Measurements from ENCODE around the gene KCNQ1. TPM values are rescaled to one million over a fixed set of nuclear protein-coding genes. Genes with fewer than 3 reads are reported as not detected.

Gene KCNQ1
- total RNA-seq, 5 donors from 2014 or later (not counting 1 experiment from before 2014, with no cell fraction given) = 20.9 to 32.9 (median 24.0) TPM

GRCh38 chr11:2653198-2653551 is 208.4 kb downstream of the KCNQ1 start:
- Mint-ChIP-seq H3K4me3 (no peak overlapping the region), H3K9me3 (peaks cover 18 to 27% (median 20%) of the 10 kb centered on the region in 3 donors), H3K27ac (no peak overlapping the region), H3K27me3 (no peaks in the 10 kb centered on the region), H3K36me3 (peaks cover 64% of the 10 kb centered on the region), H3K4me1 (peaks cover 0 to 13% (median 4%) of the 10 kb centered on the region in 3 donors)
- Histone ChIP-seq H3K9me3 (peaks cover 8% of the 10 kb centered on the region), H3K36me3 (ENCODE audit: control insufficient read depth in 2 of 2, extremely low read depth in 1 of 2, insufficient read depth in 1 of 2, low read length in 1 of 2) (peaks cover 0 to 7% of the 10 kb centered on the region in 2 donors), H3K27ac (ENCODE audit: low read length) (no peak overlapping the region), H3K4me3 (ENCODE audit: control insufficient read depth in 1 of 2, extremely low read depth in 1 of 2, low read length in 1 of 2) (no peak overlapping the region), H3K4me1 (ENCODE audit: control insufficient read depth in 1 of 2, extremely low read depth in 1 of 2, insufficient read depth in 2 of 2, low read length in 2 of 2) (no peaks in the 10 kb centered on the region), H3K27me3 (replicated peaks in 1 of 2; ENCODE audit: control insufficient read depth in 2 of 2, extremely low read depth in 1 of 2, insufficient read depth in 2 of 2, low read length in 1 of 2) (peaks cover 0 to 9% of the 10 kb centered on the region in 2 experiments)
- DNase-seq (no peak), ATAC-seq (replicated peaks in 1 of 4) (no peak)
- POLR2A ChIA-PET = no interaction called here
- CTCF ChIA-PET = no interaction called here
- 100% methylated on average over 1 of the region's 1 CpG for WGBS (ENCODE audit: insufficient coverage)

DNA sequence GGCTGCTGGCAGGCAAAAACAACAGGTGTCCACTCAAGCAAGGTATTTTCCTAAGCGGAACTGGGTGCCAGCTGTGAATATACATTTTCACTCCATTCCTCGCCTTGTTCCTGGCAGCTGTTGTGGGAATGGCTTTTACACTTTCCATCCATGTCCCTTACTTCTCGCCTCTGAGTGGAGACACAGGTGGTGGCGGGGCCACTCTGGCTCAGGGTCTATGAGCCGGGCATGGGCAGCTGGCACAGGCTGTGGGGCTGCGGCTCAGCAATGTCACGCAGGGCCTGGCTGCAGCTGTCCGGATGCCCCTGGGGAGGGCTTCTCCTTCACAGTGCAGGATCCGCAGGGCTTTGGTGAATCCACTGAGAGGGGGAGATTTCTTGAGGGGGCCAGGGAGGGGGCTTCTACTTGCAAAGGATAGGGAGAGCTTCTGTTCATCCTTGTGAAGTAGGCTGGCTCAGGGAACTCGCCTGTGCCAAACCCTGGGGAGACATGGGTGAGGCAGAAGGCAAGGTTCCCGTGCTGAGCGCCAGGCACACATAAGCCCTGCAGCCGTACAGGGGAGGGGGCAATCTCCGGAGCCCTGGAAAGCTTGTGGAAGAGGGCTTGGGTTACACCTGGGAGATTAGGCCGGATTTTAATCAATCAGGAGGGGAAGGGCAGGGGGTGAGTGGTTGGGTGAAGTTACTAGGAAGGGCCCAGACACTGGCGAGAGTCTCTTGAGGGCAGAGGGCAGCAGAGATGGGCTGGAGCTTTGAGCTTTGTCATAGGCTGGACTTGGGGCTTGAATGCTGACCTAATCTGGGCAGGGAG is 209.3 kb downstream of the KCNQ1 start:
- DNase-seq (no peak), ATAC-seq (replicated peaks in 1 of 4) (no peak)
- peaks cover 65% of the 10 kb centered on the region for H3K36me3 Mint-ChIP-seq
- peaks cover 0 to 17% (median 4%) of the 10 kb centered on the region in 3 donors for H3K4me1 Mint-ChIP-seq
- no peak overlapping the region for H3K4me3 ChIP-seq (ENCODE audit: control insufficient read depth in 1 of 2, extremely low read depth in 1 of 2, low read length in 1 of 2)
- H3K4me1 ChIP-seq (ENCODE audit: control insufficient read depth in 1 of 2, extremely low read depth in 1 of 2, insufficient read depth in 2 of 2, low read length in 2 of 2) = no peaks in the 10 kb centered on the region
- H3K36me3 ChIP-seq (ENCODE audit: control insufficient read depth in 2 of 2, extremely low read depth in 1 of 2, insufficient read depth in 1 of 2, low read length in 1 of 2) = peaks cover 0 to 7% of the 10 kb centered on the region in 2 donors
- peaks cover 16 to 18% (median 18%) of the 10 kb centered on the region in 3 donors for H3K9me3 Mint-ChIP-seq
- H3K27ac Mint-ChIP-seq = no peak overlapping the region
- WGBS (ENCODE audit: insufficient coverage) = 87% methylated on average over 15 of the region's 16 CpGs
- CTCF ChIA-PET = no interaction called here
- POLR2A ChIA-PET = interaction anchor here in 1 of 2 donors (0.6 kb wide), 1 partner anchor 45 kb away, joined by 5 read pairs; no protein-coding TSS in a partner anchor
- no peaks in the 10 kb centered on the region for H3K27me3 Mint-ChIP-seq
- H3K4me3 Mint-ChIP-seq = no peak overlapping the region
- H3K27me3 ChIP-seq (replicated peaks in 1 of 2; ENCODE audit: control insufficient read depth in 2 of 2, extremely low read depth in 1 of 2, insufficient read depth in 2 of 2, low read length in 1 of 2) = peaks cover 0 to 9% of the 10 kb centered on the region in 2 experiments
- peaks cover 8% of the 10 kb centered on the region for H3K9me3 ChIP-seq
- H3K27ac ChIP-seq (ENCODE audit: low read length) = no peak overlapping the region

DNA sequence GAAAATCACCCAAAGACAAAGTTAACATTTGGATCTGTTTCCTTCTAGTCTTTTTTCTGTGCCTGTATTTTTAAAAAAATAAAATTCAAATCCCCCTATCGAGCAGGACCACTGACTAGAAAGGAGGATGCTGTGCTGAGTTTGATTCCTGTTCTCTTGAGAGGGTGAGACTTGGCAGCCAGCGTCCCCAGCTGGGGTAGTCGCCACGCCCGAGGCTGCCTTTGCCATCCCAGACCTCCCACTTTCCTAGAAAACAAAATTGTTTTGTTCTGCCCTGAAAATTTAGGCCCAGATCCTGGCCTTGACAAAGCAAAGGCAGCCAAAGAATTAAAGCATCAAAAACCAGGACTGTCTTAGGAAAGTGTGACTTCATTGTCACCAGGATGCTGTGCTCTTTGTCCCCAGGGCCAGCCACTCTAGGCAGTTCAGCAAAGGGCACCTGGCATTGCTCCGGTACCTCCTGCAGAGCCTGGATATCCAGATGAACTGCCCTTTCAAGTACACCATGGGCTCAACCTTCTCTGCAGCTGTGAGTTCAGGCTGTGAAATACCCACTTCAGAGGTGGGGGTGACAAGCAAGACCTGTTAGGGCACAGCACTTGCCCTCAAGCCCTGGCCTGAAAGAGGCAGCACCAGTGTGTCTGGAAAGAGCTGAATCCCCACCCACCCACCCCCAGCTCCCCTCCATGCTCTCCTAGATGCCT is 210.4 kb downstream of the KCNQ1 start:
- peaks cover 0 to 9% of the 10 kb centered on the region in 2 experiments for H3K27me3 ChIP-seq (replicated peaks in 1 of 2; ENCODE audit: control insufficient read depth in 2 of 2, extremely low read depth in 1 of 2, insufficient read depth in 2 of 2, low read length in 1 of 2)
- H3K9me3 ChIP-seq = peaks cover 5% of the 10 kb centered on the region
- no peak overlapping the region for H3K4me3 Mint-ChIP-seq
- no peak overlapping the region for H3K4me3 ChIP-seq (ENCODE audit: control insufficient read depth in 1 of 2, extremely low read depth in 1 of 2, low read length in 1 of 2)
- CTCF ChIA-PET = no interaction called here
- no peak overlapping the region for H3K27ac Mint-ChIP-seq
- no peaks in the 10 kb centered on the region for H3K27me3 Mint-ChIP-seq
- peaks cover 63% of the 10 kb centered on the region for H3K36me3 Mint-ChIP-seq
- H3K27ac ChIP-seq (ENCODE audit: low read length) = no peak overlapping the region
- H3K4me1 ChIP-seq (ENCODE audit: control insufficient read depth in 1 of 2, extremely low read depth in 1 of 2, insufficient read depth in 2 of 2, low read length in 2 of 2) = no peaks in the 10 kb centered on the region
- H3K9me3 Mint-ChIP-seq = peaks cover 7 to 10% (median 9%) of the 10 kb centered on the region in 3 donors
- ATAC-seq (replicated peaks in 1 of 4) (no peak), DNase-seq (no peak)
- H3K36me3 ChIP-seq (ENCODE audit: control insufficient read depth in 2 of 2, extremely low read depth in 1 of 2, insufficient read depth in 1 of 2, low read length in 1 of 2) = peaks cover 0 to 7% of the 10 kb centered on the region in 2 donors
- peaks cover 0 to 18% (median 4%) of the 10 kb centered on the region in 3 donors for H3K4me1 Mint-ChIP-seq
- WGBS (ENCODE audit: insufficient coverage) = 88% methylated on average over 1 of the region's 6 CpGs
- POLR2A ChIA-PET = no interaction called here

GRCh38 chr11:2655834-2656622 is 211.2 kb downstream of the KCNQ1 start:
- 69% methylated on average over 3 of the region's 6 CpGs for WGBS (ENCODE audit: insufficient coverage)
- Histone ChIP-seq H3K4me1 (ENCODE audit: control insufficient read depth in 1 of 2, extremely low read depth in 1 of 2, insufficient read depth in 2 of 2, low read length in 2 of 2) (no peaks in the 10 kb centered on the region), H3K4me3 (ENCODE audit: control insufficient read depth in 1 of 2, extremely low read depth in 1 of 2, low read length in 1 of 2) (no peak overlapping the region), H3K27me3 (replicated peaks in 1 of 2; ENCODE audit: control insufficient read depth in 2 of 2, extremely low read depth in 1 of 2, insufficient read depth in 2 of 2, low read length in 1 of 2) (peaks cover 0 to 9% of the 10 kb centered on the region in 2 experiments), H3K9me3 (no peaks in the 10 kb centered on the region), H3K36me3 (ENCODE audit: control insufficient read depth in 2 of 2, extremely low read depth in 1 of 2, insufficient read depth in 1 of 2, low read length in 1 of 2) (peaks cover 0 to 7% of the 10 kb centered on the region in 2 donors), H3K27ac (ENCODE audit: low read length) (no peak overlapping the region)
- POLR2A ChIA-PET = no interaction called here
- H3K36me3 Mint-ChIP-seq = peaks cover 63% of the 10 kb centered on the region
- no peak overlapping the region for H3K4me3 Mint-ChIP-seq
- peaks cover 0 to 14% (median 4%) of the 10 kb centered on the region in 3 donors for H3K4me1 Mint-ChIP-seq
- no peak for DNase-seq
- CTCF ChIA-PET = no interaction called here
- ATAC-seq (replicated peaks in 1 of 4) = no peak
- no peaks in the 10 kb centered on the region for H3K27me3 Mint-ChIP-seq
- peaks cover 1 to 6% (median 5%) of the 10 kb centered on the region in 3 donors for H3K9me3 Mint-ChIP-seq
- no peak overlapping the region for H3K27ac Mint-ChIP-seq

- peaks cover 0 to 5% (median 4%) of the 10 kb centered on the region in 3 donors for H3K9me3 Mint-ChIP-seq
- no peaks in the 10 kb centered on the region for H3K9me3 ChIP-seq
- no peak overlapping the region for H3K4me3 Mint-ChIP-seq
- peaks cover 0 to 7% of the 10 kb centered on the region in 2 experiments for H3K27me3 ChIP-seq (replicated peaks in 1 of 2; ENCODE audit: control insufficient read depth in 2 of 2, extremely low read depth in 1 of 2, insufficient read depth in 2 of 2, low read length in 1 of 2)
- H3K27me3 Mint-ChIP-seq = no peaks in the 10 kb centered on the region
- H3K27ac ChIP-seq (ENCODE audit: low read length) = no peak overlapping the region
- H3K4me1 Mint-ChIP-seq = peaks cover 0 to 14% (median 4%) of the 10 kb centered on the region in 3 donors
- H3K4me1 ChIP-seq (ENCODE audit: control insufficient read depth in 1 of 2, extremely low read depth in 1 of 2, insufficient read depth in 2 of 2, low read length in 2 of 2) = no peaks in the 10 kb centered on the region
- H3K36me3 Mint-ChIP-seq = peaks cover 63% of the 10 kb centered on the region
- DNase-seq (no peak), ATAC-seq (replicated peaks in 1 of 4) (no peak)
- H3K36me3 ChIP-seq (ENCODE audit: control insufficient read depth in 2 of 2, extremely low read depth in 1 of 2, insufficient read depth in 1 of 2, low read length in 1 of 2) = peaks cover 0 to 7% of the 10 kb centered on the region in 2 donors
- ChIA-PET CTCF (no interaction called here), POLR2A (no interaction called here)
- no CpG with 5 or more reads among the region's 1 CpG for WGBS (ENCODE audit: insufficient coverage)
- H3K27ac Mint-ChIP-seq = no peak overlapping the region
- H3K4me3 ChIP-seq (ENCODE audit: control insufficient read depth in 1 of 2, extremely low read depth in 1 of 2, low read length in 1 of 2) = no peak overlapping the region
Observed at GRCh38 chr11:2656859-2657258, 212.1 kb downstream of the KCNQ1 start.

GRCh38 chr11:2657697-2658284 is 213.0 kb downstream of the KCNQ1 start:
- H3K4me1 ChIP-seq (ENCODE audit: control insufficient read depth in 1 of 2, extremely low read depth in 1 of 2, insufficient read depth in 2 of 2, low read length in 2 of 2) = no peaks in the 10 kb centered on the region
- no peak overlapping the region for H3K27ac ChIP-seq (ENCODE audit: low read length)
- H3K4me3 ChIP-seq (ENCODE audit: control insufficient read depth in 1 of 2, extremely low read depth in 1 of 2, low read length in 1 of 2) = no peak overlapping the region
- no peaks in the 10 kb centered on the region for H3K9me3 ChIP-seq
- H3K27me3 ChIP-seq (replicated peaks in 1 of 2; ENCODE audit: control insufficient read depth in 2 of 2, extremely low read depth in 1 of 2, insufficient read depth in 2 of 2, low read length in 1 of 2) = peaks cover 0 to 6% of the 10 kb centered on the region in 2 experiments
- no peak for DNase-seq
- ChIA-PET CTCF (no interaction called here), POLR2A (no interaction called here)
- no CpG with 5 or more reads among the region's 8 CpGs for WGBS (ENCODE audit: insufficient coverage)
- Mint-ChIP-seq H3K4me3 (no peak overlapping the region), H3K27ac (no peak overlapping the region), H3K27me3 (no peaks in the 10 kb centered on the region), H3K4me1 (peaks cover 0 to 14% (median 4%) of the 10 kb centered on the region in 3 donors), H3K36me3 (peaks cover 63% of the 10 kb centered on the region), H3K9me3 (peaks cover 0 to 5% (median 4%) of the 10 kb centered on the region in 3 donors)
- H3K36me3 ChIP-seq (ENCODE audit: control insufficient read depth in 2 of 2, extremely low read depth in 1 of 2, insufficient read depth in 1 of 2, low read length in 1 of 2) = peaks cover 0 to 9% of the 10 kb centered on the region in 2 donors
- ATAC-seq (replicated peaks in 1 of 4) = no peak

Data from T-cell (primary cell).